COR-L47 (cell line): ENCODE measurements around the gene KRT13.

Experiments
- DNase-seq: peaks from one replicate; lab custom pipeline; 2025; lab: John Stamatoyannopoulos, UW

Gene KRT13

GRCh38 chr17:41494524-41494923, 10.9 kb downstream of the KRT13 start:
- no peak for DNase-seq

GRCh38 chr17:41492771-41493170, 12.6 kb downstream of the KRT13 start:
- peak; percentile 76 for DNase-seq

GRCh38 chr17:41492351-41492750, 13.1 kb downstream of the KRT13 start:
- no peak for DNase-seq

GRCh38 chr17:41491476-41491875, 13.9 kb downstream of the KRT13 start:
- DNase-seq = no peak

GRCh38 chr17:41490000-41490990, 15.1 kb downstream of the KRT13 start:
- DNase-seq = no peak

- no peak for DNase-seq
These were observed 15.9 kb downstream of the KRT13 start, which contains the start of gene KRT36 for GRCh38 chr17:41489531-41489930. Gene KRT36 (minus strand): TSS chr17:41489910. CDS start chr17:41489864, 46 bp downstream.

GRCh38 chr17:41486809-41487530, 18.4 kb downstream of the KRT13 start:
- DNase-seq = no peak

GRCh38 chr17:41486316-41486715, 19.1 kb downstream of the KRT13 start:
- no peak for DNase-seq

GRCh38 chr17:41484920-41485904, 20.2 kb downstream of the KRT13 start:
- DNase-seq = no peak

- no peak for DNase-seq
These were observed 21.2 kb downstream of the KRT13 start for GRCh38 chr17:41483991-41484826.

GRCh38 chr17:41483531-41483930, 21.9 kb downstream of the KRT13 start:
- no peak for DNase-seq

GRCh38 chr17:41481036-41481435, 24.4 kb downstream of the KRT13 start, which contains the start of gene KRT35:
Gene KRT35 (minus strand): TSS chr17:41481151. CDS start chr17:41481097, 54 bp downstream.
- DNase-seq = no peak

GRCh38 chr17:41480581-41480980, 24.8 kb downstream of the KRT13 start:
- DNase-seq = no peak

GRCh38 chr17:41480136-41480535, 25.3 kb downstream of the KRT13 start:
- DNase-seq = no peak

- DNase-seq = no peak
These were observed 27.2 kb downstream of the KRT13 start for GRCh38 chr17:41478237-41478636.

- DNase-seq = no peak
These were observed 28.3 kb downstream of the KRT13 start for GRCh38 chr17:41476866-41477815.

- no peak for DNase-seq
These were observed 30.0 kb downstream of the KRT13 start for GRCh38 chr17:41475421-41475820.

GRCh38 chr17:41474863-41475262, 30.5 kb downstream of the KRT13 start:
- DNase-seq = no peak

GRCh38 chr17:41468346-41468745, 37.1 kb downstream of the KRT13 start:
- no peak for DNase-seq
